Endothelial cell of umbilical vein (primary cell): ENCODE data around the gene ADAMTSL3. TPM values are rescaled to one million over a fixed set of nuclear protein-coding genes. Genes with fewer than 3 reads are reported as not detected.

ENCODE experiments used
- BruUV-seq: library from RNA; stranded (reverse); fragments of 400-500 nt; replicated peaks from 2 replicates; lab custom pipeline; 2021; lab: Mats Ljungman, UMichigan
- CTCF ChIA-PET: fragments of 300-600, 350-600 bp; sonication (Branson Sonifier 250); formaldehyde crosslinking; loops from one replicate; lab custom pipeline; 2021; ENCODE audit warnings: antibody characterized with exemption, inconsistent platforms; lab: Charles Lee
- POLR2A ChIA-PET: fragments of 300-600, 350-600 bp; sonication (Branson Sonifier 250); formaldehyde crosslinking; loops from one replicate; lab custom pipeline; 2021; ENCODE audit warnings: antibody characterized with exemption, inconsistent platforms; lab: Charles Lee
- DNase-seq: peaks from one replicate; pipeline ENCODE4 v3.0.0-alpha.2; 2011; ENCODE audit warnings: low read depth, low spot score
- FAIRE-seq: peaks from 2 replicates; lab custom pipeline; 2011; peaks lifted over from hg19 to GRCh38; lab: Jason Lieb, UNC
- H2AFZ ChIP-seq: 2 replicates; pipeline ENCODE4 v1.6.0; 2012; ENCODE audit warnings: low read depth, low read length, control low read depth, inconsistent platforms
- H3K27ac ChIP-seq: 2 replicates; pipeline ENCODE4 v1.5.1; 2011; ENCODE audit warnings: low read depth, mild to moderate bottlenecking, control low read depth, low read length, moderate library complexity; ENCODE audit not compliant: insufficient read depth
- H3K27me3 ChIP-seq, 2 experiments: 2 replicates each; pipeline versions ENCODE4 v1.6.0 to v1.6.1; 2011; ENCODE audit warnings: low read length in 2 of 2, mixed read lengths in 1 of 2; ENCODE audit not compliant: control insufficient read depth in 2 of 2, insufficient read depth in 2 of 2
- H3K36me3 ChIP-seq, 2 experiments: 2 replicates in 1 of 2; 3 replicates in 1 of 2; pipeline ENCODE4 v1.5.1; 2011; ENCODE audit warnings: low read length in 2 of 2, mild to moderate bottlenecking in 1 of 2, moderate library complexity in 1 of 2; ENCODE audit not compliant: control insufficient read depth in 2 of 2, insufficient read depth in 2 of 2; ENCODE audit errors: extremely low read depth in 1 of 2
- H3K4me1 ChIP-seq: 3 replicates; pipeline ENCODE4 v1.5.1; 2011; ENCODE audit warnings: mild to moderate bottlenecking, low read length; ENCODE audit not compliant: control insufficient read depth, insufficient read depth; ENCODE audit errors: extremely low read depth
- H3K4me2 ChIP-seq: 2 replicates; pipeline ENCODE4 v1.6.1; 2011; ENCODE audit warnings: low read length, control low read depth, mixed read lengths; ENCODE audit not compliant: insufficient read depth
- H3K4me3 ChIP-seq, 3 experiments: fragments of 200-600 bp in 1 of 3; sonication (generic), shearing (Covaris generic) in 1 of 3; replicated peaks in 1 of 3; 2 replicates each; pipeline ENCODE4 v1.5.1; 2011 to 2016; ENCODE audit warnings: control low read depth in 3 of 3, low read length in 3 of 3, mild to moderate bottlenecking in 2 of 3, inconsistent platforms in 1 of 3, low read depth in 1 of 3, moderate library complexity in 1 of 3; ENCODE audit not compliant: insufficient read depth in 1 of 3
- H3K79me2 ChIP-seq: 2 replicates; pipeline ENCODE4 v1.6.0; 2012; ENCODE audit warnings: low read length, inconsistent platforms; ENCODE audit not compliant: control insufficient read depth, insufficient read depth
- H3K9ac ChIP-seq: replicated peaks from 2 replicates; pipeline ENCODE3; 2011; ENCODE audit warnings: low read length, control low read depth; ENCODE audit not compliant: insufficient read depth; ENCODE audit errors: extremely low read depth
- H3K9me1 ChIP-seq: replicated peaks from 3 replicates; pipeline ENCODE4 v1.6.0; 2011; ENCODE audit warnings: mild to moderate bottlenecking, low read length; ENCODE audit not compliant: control insufficient read depth, insufficient read depth; ENCODE audit errors: extremely low read depth
- H3K9me3 ChIP-seq: replicated peaks from 2 replicates; pipeline ENCODE4 v1.5.1; 2012; ENCODE audit warnings: low read length, inconsistent platforms; ENCODE audit not compliant: control insufficient read depth, insufficient read depth
- H4K20me1 ChIP-seq: replicated peaks from 2 replicates; pipeline ENCODE3; 2011; ENCODE audit warnings: mild to moderate bottlenecking, low read length; ENCODE audit not compliant: control insufficient read depth, insufficient read depth; ENCODE audit errors: extremely low read depth
- CTCF ChIP-seq, 2 donors: IDR thresholded peaks; 1 replicate in 1 of 2; 2 replicates in 1 of 2; pipeline ENCODE4 v1.5.1; 2011; ENCODE audit warnings: low read length in 2 of 2, mild to moderate bottlenecking in 2 of 2, moderate library complexity in 2 of 2, control low read depth in 1 of 2, inconsistent platforms in 1 of 2, low read depth in 1 of 2; ENCODE audit not compliant: insufficient read depth in 1 of 2; ENCODE audit errors: extremely low read depth in 1 of 2
- EZH2 ChIP-seq: IDR thresholded peaks from 2 replicates; pipeline ENCODE4 v1.6.1; 2012; ENCODE audit warnings: borderline replicate concordance, low read depth, mild to moderate bottlenecking, moderate library complexity, low read length, inconsistent platforms; ENCODE audit not compliant: severe bottlenecking
- FOS ChIP-seq: IDR thresholded peaks from 2 replicates; pipeline ENCODE4 v1.6.1; 2011; ENCODE audit warnings: mild to moderate bottlenecking, low read length, moderate library complexity, borderline replicate concordance; ENCODE audit not compliant: insufficient read depth
- GATA2 ChIP-seq: IDR thresholded peaks from 2 replicates; pipeline ENCODE4 v1.7.0; 2011; ENCODE audit warnings: low read depth, mild to moderate bottlenecking, moderate library complexity, mixed read lengths, low read length; ENCODE audit not compliant: insufficient read length, insufficient read depth
- JUN ChIP-seq: IDR thresholded peaks from 2 replicates; pipeline ENCODE4 v1.6.1; 2011; ENCODE audit warnings: borderline replicate concordance, low read depth; ENCODE audit not compliant: insufficient read length, insufficient read depth
- MAX ChIP-seq: IDR thresholded peaks from 2 replicates; pipeline ENCODE4 v1.6.1; 2011; ENCODE audit not compliant: insufficient read depth, insufficient read length
- MYC ChIP-seq: IDR thresholded peaks from one replicate; pipeline ENCODE4 v1.6.1; 2011; ENCODE audit warnings: mild to moderate bottlenecking, low read depth, low read length
- POLR2A ChIP-seq: IDR thresholded peaks from 2 replicates; pipeline ENCODE4 v1.6.1; 2012; ENCODE audit warnings: low read depth, mild to moderate bottlenecking, control low read depth, low read length
- POLR2AphosphoS5 ChIP-seq: IDR thresholded peaks from 2 replicates; pipeline ENCODE4 v1.6.1; 2012; ENCODE audit warnings: low read depth, mild to moderate bottlenecking, control low read depth, low read length, moderate library complexity; ENCODE audit not compliant: insufficient read depth
- dilution Hi-C: fragments of 300-500 bp; cut with MboI; formaldehyde crosslinking; loops from one replicate; pipeline ENCODE4 v1.15.0; 2019; ENCODE audit warnings: low sequenced_read_pairs; ENCODE audit not compliant: extremely low pct_ligation_motif_present
- intact Hi-C: fragments of 100-400 bp; cut with micrococcal nuclease; formaldehyde crosslinking; loops from one replicate; pipeline ENCODE4 v1.10.0; 2022
- polyA plus RNA-seq, 4 experiments: library from polyadenylated mRNA; depleted of rRNA in 3 of 4; stranded (reverse) in 3 of 4; unstranded in 1 of 4; fragments of >200 nt; gene quantifications; 2 replicates each; pipeline versions ENCODE4 v1.2.1 to v1.2.3, GENCODE V29; 2011 to 2012; ENCODE audit warnings: missing spikeins in 1 of 4
- total RNA-seq: library from RNA; stranded (reverse); gene quantifications from 2 replicates; pipeline ENCODE4 v1.2.3, GENCODE V29; 2021

ADAMTSL3 gene
- total and polyA plus RNA-seq, 2 donors (not counting 3 experiments of a cell fraction or from before 2014, with no cell fraction given), result not detected

- FAIRE-seq (no peak), DNase-seq (no peak)
- Histone ChIP-seq H3K9me3 (no peaks in the 10 kb centered on the region), H3K36me3 (no peaks in the 10 kb centered on the region), H3K27me3 (no peaks in the 10 kb centered on the region), H3K4me1 (no peaks in the 10 kb centered on the region), H3K9ac (no peak overlapping the region), H3K4me3 (no peak overlapping the region), H3K27ac (no peak overlapping the region), H4K20me1 (no peaks in the 10 kb centered on the region), H2AFZ (no peak overlapping the region), H3K4me2 (no peak overlapping the region), H3K79me2 (no peaks in the 10 kb centered on the region), H3K9me1 (no peaks in the 10 kb centered on the region)
- CTCF ChIA-PET, result no interaction called here
- TF ChIP-seq EZH2 (no peak), FOS (no peak), JUN (no peak), MYC (no peak), GATA2 (no peak), POLR2A (no peak)
- intact Hi-C loops, result no loop called here
- dilution Hi-C loops, result no loop called here
- no TSS peak for BruUV-seq
- POLR2A ChIA-PET, result no interaction called here
Measured at GRCh38 chr15:83710452-83710851, 56.5 kb downstream of the ADAMTSL3 start.

- intact Hi-C loops, result no loop called here
- H3K9ac ChIP-seq, result no peak overlapping the region
- H3K4me3 ChIP-seq, result no peak overlapping the region
- no peak overlapping the region for H2AFZ ChIP-seq
- no peaks in the 10 kb centered on the region for H3K9me3 ChIP-seq
- POLR2A ChIA-PET, result no interaction called here
- H3K9me1 ChIP-seq, result no peaks in the 10 kb centered on the region
- no TSS peak for BruUV-seq
- no peaks in the 10 kb centered on the region for H3K36me3 ChIP-seq
- TF ChIP-seq MYC, result no peak
- no peak for TF ChIP-seq FOS
- TF ChIP-seq EZH2, result no peak
- no peak for TF ChIP-seq MAX
- TF ChIP-seq JUN, result no peak
- no peak for TF ChIP-seq POLR2A
- no peak for TF ChIP-seq POLR2AphosphoS5
- no peak for TF ChIP-seq CTCF (IDR thresholded peaks at IDR 0.05; ENCODE audit: extremely low read depth in 1 of 2, insufficient read depth in 1 of 2, low read depth in 1 of 2, low read length in 2 of 2)
- no peak for TF ChIP-seq GATA2
- dilution Hi-C loops, result no loop called here
- H3K27ac ChIP-seq, result no peak overlapping the region
- H3K4me2 ChIP-seq, result no peak overlapping the region
- FAIRE-seq (no peak), DNase-seq (no peak)
- H4K20me1 ChIP-seq, result no peaks in the 10 kb centered on the region
- no peaks in the 10 kb centered on the region for H3K4me1 ChIP-seq
- no peaks in the 10 kb centered on the region for H3K27me3 ChIP-seq
- no peaks in the 10 kb centered on the region for H3K79me2 ChIP-seq
- CTCF ChIA-PET, result no interaction called here
Measured at GRCh38 chr15:83711236-83711635, 57.3 kb downstream of the ADAMTSL3 start.
